GM15510 (cell line): ENCODE results near the gene CUL4A.

Experiments
- POLR2A ChIP-seq: IDR thresholded peaks from 3 replicates; pipeline ENCODE4 v1.6.1; 2011; ENCODE audit warnings: borderline replicate concordance; ENCODE audit not compliant: insufficient read length; ENCODE audit errors: extremely low read depth

Gene CUL4A

GRCh38 chr13:113211774-113212173 is 2.4 kb downstream of the CUL4A start:
- no peak for TF ChIP-seq POLR2A

GRCh38 chr13:113216254-113217048 is 7.0 kb downstream of the CUL4A start:
- TF ChIP-seq POLR2A = no peak

- TF ChIP-seq POLR2A = no peak
Measured at GRCh38 chr13:113218586-113218985, 9.2 kb downstream of the CUL4A start.

- TF ChIP-seq POLR2A = no peak
Measured at GRCh38 chr13:113219256-113219940, 10.0 kb downstream of the CUL4A start.

GRCh38 chr13:113220141-113220598 is 10.8 kb downstream of the CUL4A start:
- TF ChIP-seq POLR2A = no peak

GRCh38 chr13:113220877-113221276 is 11.5 kb downstream of the CUL4A start:
- no peak for TF ChIP-seq POLR2A

GRCh38 chr13:113223070-113223469 is 13.7 kb downstream of the CUL4A start:
- no peak for TF ChIP-seq POLR2A

- TF ChIP-seq POLR2A = no peak
Measured at GRCh38 chr13:113224486-113224885, 15.1 kb downstream of the CUL4A start.

GRCh38 chr13:113225515-113225914 is 16.1 kb downstream of the CUL4A start:
- no peak for TF ChIP-seq POLR2A

- no peak for TF ChIP-seq POLR2A
Measured at GRCh38 chr13:113226873-113227450, 17.5 kb downstream of the CUL4A start.

- TF ChIP-seq POLR2A = no peak
Measured at GRCh38 chr13:113229161-113229560, 19.7 kb downstream of the CUL4A start.

GRCh38 chr13:113229791-113230190 is 20.4 kb downstream of the CUL4A start:
- no peak for TF ChIP-seq POLR2A

- no peak for TF ChIP-seq POLR2A
Measured at GRCh38 chr13:113231306-113232207, 22.1 kb downstream of the CUL4A start.

GRCh38 chr13:113232208-113233003 is 23.0 kb downstream of the CUL4A start:
- no peak for TF ChIP-seq POLR2A
